GM10266 (cell line): ENCODE data around the gene SGIP1.

Source experiments
- DNase-seq: peaks from one replicate; pipeline ENCODE4 v3.0.0; 2012; ENCODE audit errors: extremely low spot score
- CTCF ChIP-seq: IDR thresholded peaks from 2 replicates; pipeline ENCODE4 v1.5.1; 2012; ENCODE audit warnings: mild to moderate bottlenecking, low read depth; ENCODE audit not compliant: control insufficient read depth, insufficient read depth; ENCODE audit errors: missing control alignments

The SGIP1 gene

GRCh38 chr1:66552287-66552686 is 18.3 kb downstream of the SGIP1 start:
- TF ChIP-seq CTCF, result no peak

DNA sequence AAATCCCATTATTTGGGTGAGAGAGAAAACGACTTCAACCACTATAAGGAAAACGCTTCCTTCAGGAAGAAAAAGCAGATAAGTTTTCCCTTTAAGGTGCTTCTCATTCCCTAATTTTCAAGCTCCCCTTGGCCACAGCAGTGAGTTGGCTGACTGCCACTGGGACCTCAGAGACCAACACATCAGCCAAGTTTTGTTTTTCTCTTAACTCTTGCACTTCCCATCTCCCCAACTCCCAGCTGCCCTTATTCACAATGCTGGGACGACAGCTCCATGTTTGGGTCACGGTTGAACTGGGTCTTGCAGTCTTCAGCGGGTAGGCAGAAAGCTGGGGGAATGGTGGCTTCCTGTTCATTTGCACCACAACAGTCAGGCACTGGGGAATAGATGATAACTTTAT is 18.9 kb downstream of the SGIP1 start:
- no peak for TF ChIP-seq CTCF
- DNase-seq, result no peak

More at GRCh38 chr1:66552287-66552686, 18.3 kb downstream of the SGIP1 start:
- no peak for DNase-seq

DNA sequence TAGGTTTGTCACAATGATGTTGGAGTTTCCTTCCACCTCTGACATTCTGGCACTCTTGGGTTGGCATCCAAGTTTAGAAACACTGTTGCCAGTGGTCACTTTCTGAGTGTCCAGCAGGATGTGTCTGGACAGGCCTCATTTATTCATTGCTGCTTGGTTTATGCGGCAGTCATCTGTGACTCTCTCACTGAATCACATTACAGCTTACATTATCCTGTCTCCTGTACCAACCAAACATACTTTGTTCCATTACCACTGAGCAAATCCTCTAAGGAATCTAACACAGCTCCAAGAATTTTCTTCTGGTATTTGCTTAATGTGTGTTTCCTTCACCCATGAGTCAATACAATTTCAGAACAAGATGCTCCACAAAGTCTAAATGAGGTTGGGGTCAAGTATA is 19.9 kb downstream of the SGIP1 start:
- no peak for DNase-seq
- no peak for TF ChIP-seq CTCF

DNA sequence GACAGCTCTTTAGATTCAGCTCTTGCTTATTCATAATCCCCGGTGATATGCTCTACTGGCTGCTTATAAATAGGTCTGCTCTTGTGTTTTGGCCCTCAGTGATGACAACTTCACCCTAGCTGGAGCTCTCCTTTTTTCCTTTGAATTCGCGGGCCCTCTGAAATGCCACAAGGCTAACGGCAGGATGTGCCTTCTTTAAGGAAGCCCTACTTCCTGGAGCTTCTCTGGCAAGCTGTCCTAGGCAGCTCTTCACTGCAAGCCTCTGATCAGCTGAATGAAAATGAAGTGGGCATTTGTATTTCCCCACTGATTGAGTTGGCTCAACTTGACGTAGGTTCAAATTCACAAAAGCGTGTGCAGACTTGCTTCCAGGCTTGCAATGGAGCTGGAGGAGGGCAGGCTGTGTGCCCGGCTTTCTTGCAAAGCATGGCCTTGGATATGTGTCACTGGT is 22.2 kb downstream of the SGIP1 start:
- no peak for DNase-seq
- no peak for TF ChIP-seq CTCF

- TF ChIP-seq CTCF, result no peak
- no peak for DNase-seq
These were observed 23.2 kb downstream of the SGIP1 start for GRCh38 chr1:66557157-66557556.

- TF ChIP-seq CTCF, result no peak
- no peak for DNase-seq
These were observed 25.6 kb downstream of the SGIP1 start for GRCh38 chr1:66559517-66559916.

- no peak for TF ChIP-seq CTCF
These were observed 28.6 kb downstream of the SGIP1 start for GRCh38 chr1:66562561-66562960.

More at GRCh38 chr1:66562561-66562960, 28.6 kb downstream of the SGIP1 start:
- no peak for DNase-seq
